Measurements from ENCODE around the gene ZNF592. TPM values are rescaled to one million over a fixed set of nuclear protein-coding genes. Genes with fewer than 3 reads are reported as not detected.

The ZNF592 gene, protein sequence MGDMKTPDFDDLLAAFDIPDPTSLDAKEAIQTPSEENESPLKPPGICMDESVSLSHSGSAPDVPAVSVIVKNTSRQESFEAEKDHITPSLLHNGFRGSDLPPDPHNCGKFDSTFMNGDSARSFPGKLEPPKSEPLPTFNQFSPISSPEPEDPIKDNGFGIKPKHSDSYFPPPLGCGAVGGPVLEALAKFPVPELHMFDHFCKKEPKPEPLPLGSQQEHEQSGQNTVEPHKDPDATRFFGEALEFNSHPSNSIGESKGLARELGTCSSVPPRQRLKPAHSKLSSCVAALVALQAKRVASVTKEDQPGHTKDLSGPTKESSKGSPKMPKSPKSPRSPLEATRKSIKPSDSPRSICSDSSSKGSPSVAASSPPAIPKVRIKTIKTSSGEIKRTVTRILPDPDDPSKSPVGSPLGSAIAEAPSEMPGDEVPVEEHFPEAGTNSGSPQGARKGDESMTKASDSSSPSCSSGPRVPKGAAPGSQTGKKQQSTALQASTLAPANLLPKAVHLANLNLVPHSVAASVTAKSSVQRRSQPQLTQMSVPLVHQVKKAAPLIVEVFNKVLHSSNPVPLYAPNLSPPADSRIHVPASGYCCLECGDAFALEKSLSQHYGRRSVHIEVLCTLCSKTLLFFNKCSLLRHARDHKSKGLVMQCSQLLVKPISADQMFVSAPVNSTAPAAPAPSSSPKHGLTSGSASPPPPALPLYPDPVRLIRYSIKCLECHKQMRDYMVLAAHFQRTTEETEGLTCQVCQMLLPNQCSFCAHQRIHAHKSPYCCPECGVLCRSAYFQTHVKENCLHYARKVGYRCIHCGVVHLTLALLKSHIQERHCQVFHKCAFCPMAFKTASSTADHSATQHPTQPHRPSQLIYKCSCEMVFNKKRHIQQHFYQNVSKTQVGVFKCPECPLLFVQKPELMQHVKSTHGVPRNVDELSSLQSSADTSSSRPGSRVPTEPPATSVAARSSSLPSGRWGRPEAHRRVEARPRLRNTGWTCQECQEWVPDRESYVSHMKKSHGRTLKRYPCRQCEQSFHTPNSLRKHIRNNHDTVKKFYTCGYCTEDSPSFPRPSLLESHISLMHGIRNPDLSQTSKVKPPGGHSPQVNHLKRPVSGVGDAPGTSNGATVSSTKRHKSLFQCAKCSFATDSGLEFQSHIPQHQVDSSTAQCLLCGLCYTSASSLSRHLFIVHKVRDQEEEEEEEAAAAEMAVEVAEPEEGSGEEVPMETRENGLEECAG (N-terminal part only)
- total RNA-seq, result 10 to 100 TPM; 25.5 to 30.8 TPM

DNA sequence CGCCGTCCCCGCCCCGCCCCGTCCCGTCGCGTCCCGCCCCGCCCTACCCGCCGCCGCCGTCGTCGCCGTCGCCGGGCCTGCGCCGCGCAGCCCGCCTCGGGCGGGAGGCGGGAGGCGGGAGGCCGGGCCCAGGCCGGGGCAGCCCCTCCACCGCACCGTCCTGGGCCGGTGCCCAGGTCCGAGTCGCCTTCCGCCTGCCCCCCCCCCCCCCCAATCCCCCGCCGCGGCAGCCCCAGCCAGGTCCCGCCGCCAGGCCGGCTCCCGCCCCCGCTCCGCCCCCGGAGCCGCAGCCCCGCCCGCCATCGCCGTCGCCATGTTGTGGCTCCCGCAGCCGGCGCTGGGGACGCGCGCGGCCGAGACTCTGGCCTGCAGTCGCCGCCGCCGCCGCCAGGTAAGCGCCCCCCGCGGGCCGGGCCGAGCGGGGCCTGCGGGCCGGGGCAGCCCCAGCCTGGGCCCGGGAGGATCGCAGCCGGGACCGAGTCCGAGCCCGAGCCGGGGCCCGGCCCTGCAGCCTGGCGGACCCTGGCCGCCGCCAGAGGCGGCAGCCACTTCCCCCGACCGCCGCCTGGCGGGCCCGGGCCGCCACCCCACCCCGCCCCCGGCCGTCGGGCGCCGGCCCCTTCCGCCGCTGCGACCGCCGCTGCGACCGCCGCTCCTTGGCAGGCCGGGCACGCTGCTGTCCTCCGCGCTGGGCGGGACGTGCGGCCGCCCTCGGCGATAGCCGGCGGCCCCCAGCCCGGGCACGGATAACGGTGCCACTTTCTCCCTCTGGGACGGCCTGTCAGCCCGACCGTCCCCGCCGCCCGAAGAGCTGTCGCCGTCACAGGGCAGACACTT lies at the start of gene ZNF592:
Gene ZNF592, plus strand, starts transcription at position 319 of the 837 bp plus-strand sequence. CDS start 34,084 bp downstream, outside the sequence.
- peak within 1 kb of the TSS; percentile 97 for H3K27ac Mint-ChIP-seq
- ChIA-PET CTCF (interaction anchor here (0.6 to 1.8 kb wide), 6 partner anchors 11 to 95 kb away, joined by 3 to 10 read pairs (median 4); partner anchors contain the start of genes SEC11A and WDR73), POLR2A (interaction anchor here (1.1 to 2.8 kb wide), 3 partner anchors 13 to 32 kb away, joined by 4 to 14 read pairs (median 4); partner anchors contain the start of gene SEC11A)
- H3K4me1 Mint-ChIP-seq, result peaks cover 59% of the 10 kb centered on the region
- H3K27me3 Mint-ChIP-seq, result no peaks in the 10 kb centered on the region
- H3K4me3 Mint-ChIP-seq, result peak within 1 kb of the TSS; percentile 94
- peaks cover 23% of the 10 kb centered on the region for H3K36me3 Mint-ChIP-seq (ENCODE audit: low read depth)
- ATAC-seq, result peak; percentile 55
- intact Hi-C loops (cut with DNase I, micrococcal nuclease), result loop anchor here (1.0 to 5.0 kb wide), 9 partner anchors 12 to 233 kb away; partner anchors contain the start of genes SEC11A (in 2 of the 2), WDR73 (in 2 of the 2), ZSCAN2 (in 2 of the 2) and NMB (in 1 of the 2)
- H3K9me3 Mint-ChIP-seq (ENCODE audit: low read depth), result peaks cover 2% of the 10 kb centered on the region
- peak; percentile 86 for DNase-seq

GRCh38 chr15:84699538-84700191 lies 48.7 kb upstream of the ZNF592 start:
- H3K27ac Mint-ChIP-seq, result peak overlapping the region; percentile 76
- peak overlapping the region; percentile 13 for H3K4me3 Mint-ChIP-seq
- ChIA-PET POLR2A (interaction anchor here (0.6 kb wide), 1 partner anchor 108 kb away, joined by 3 read pairs; no protein-coding TSS in a partner anchor), CTCF (no interaction called here)
- H3K9me3 Mint-ChIP-seq (ENCODE audit: low read depth), result no peaks in the 10 kb centered on the region
- DNase-seq, result peak; percentile 24
- intact Hi-C loops (cut with DNase I, micrococcal nuclease), result no loop called here
- peak; percentile 76 for ATAC-seq
- peaks cover 10% of the 10 kb centered on the region for H3K36me3 Mint-ChIP-seq (ENCODE audit: low read depth)
- no peaks in the 10 kb centered on the region for H3K27me3 Mint-ChIP-seq
- H3K4me1 Mint-ChIP-seq, result peaks cover 63% of the 10 kb centered on the region

DNA sequence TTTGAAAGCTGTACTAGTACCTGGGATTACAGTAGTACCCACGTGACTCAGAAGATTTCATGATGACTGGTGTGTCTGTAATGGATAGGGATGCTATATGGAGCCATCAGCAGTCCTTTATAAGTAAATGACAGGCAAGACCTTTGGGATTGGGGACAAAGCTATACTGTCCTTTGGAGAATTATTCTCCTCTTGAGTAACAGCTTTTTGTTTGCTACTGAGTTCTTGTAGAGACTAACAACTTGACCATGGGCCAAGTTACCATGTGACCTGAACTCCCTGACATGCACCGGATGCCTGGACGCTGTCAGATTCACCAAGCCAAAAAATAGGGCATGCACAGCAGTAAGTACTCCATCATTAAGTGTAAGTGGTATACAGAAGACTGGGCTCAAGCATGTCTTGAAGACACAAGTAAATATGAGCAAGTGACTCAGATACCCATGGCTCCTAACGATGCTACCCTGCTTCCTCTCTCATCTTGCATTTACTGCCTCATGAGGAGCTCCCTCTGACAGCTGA lies 45.4 kb upstream of the ZNF592 start:
- H3K4me1 Mint-ChIP-seq, result peaks cover 60% of the 10 kb centered on the region
- ATAC-seq, result peak; percentile 63
- ChIA-PET POLR2A (interaction anchor here (0.7 kb wide), 1 partner anchor 34 kb away, joined by 9 read pairs; no protein-coding TSS in a partner anchor), CTCF (interaction anchor here (0.6 to 1.8 kb wide), 5 partner anchors 10 to 68 kb away, joined by 3 to 4 read pairs (median 4); no protein-coding TSS in a partner anchor)
- H3K27ac Mint-ChIP-seq, result no peak overlapping the region
- no peaks in the 10 kb centered on the region for H3K9me3 Mint-ChIP-seq (ENCODE audit: low read depth)
- peaks cover 12% of the 10 kb centered on the region for H3K36me3 Mint-ChIP-seq (ENCODE audit: low read depth)
- no peaks in the 10 kb centered on the region for H3K27me3 Mint-ChIP-seq
- H3K4me3 Mint-ChIP-seq, result no peak overlapping the region
- no peak for DNase-seq
- intact Hi-C loops (cut with DNase I, micrococcal nuclease), result no loop called here

DNA sequence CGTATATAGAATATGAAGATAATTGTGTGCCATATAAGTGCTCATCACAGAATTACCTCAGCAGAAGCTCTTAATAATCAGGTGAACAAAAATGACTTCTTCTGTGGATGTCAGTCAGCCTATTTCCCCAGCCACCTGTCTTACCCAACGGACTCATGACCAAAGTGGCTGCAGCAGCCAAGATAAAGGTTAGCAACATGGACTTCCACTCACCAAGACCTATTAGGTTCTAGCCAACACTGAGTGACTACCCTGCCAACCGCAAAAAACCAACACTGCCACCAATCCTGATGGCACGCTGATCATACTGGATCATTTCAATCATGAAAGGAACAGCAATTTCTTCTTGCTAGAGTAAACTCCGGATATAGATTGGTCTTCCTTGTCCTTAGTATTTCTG lies 44.6 kb upstream of the ZNF592 start:
- intact Hi-C loops (cut with DNase I, micrococcal nuclease), result no loop called here
- CTCF ChIA-PET, result interaction anchor here (0.7 to 1.8 kb wide), 3 partner anchors 9 to 48 kb away, joined by 3 to 4 read pairs (median 3); partner anchors contain the start of gene SEC11A

DNA sequence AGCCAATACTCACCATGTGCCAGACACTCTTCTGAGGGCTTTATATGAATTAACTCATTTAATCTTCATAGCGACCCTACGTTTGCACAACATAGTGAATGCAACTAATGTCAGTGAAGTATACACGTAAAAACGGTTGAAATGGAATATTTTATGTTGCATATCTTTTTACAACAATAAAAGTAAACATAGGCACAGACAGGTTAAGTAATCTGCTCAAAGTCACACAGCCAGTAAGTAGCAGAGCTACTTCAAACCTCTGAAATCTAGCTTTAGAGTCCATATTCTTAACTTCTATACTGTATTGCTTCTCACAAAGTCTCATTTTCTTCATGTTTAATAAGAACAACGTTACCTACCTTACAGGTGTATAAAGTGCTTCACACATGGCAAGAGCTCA lies 34.0 kb upstream of the ZNF592 start:
- no peaks in the 10 kb centered on the region for H3K27me3 Mint-ChIP-seq
- H3K27ac Mint-ChIP-seq, result peak overlapping the region; percentile 42
- peak overlapping the region; percentile 98 for H3K4me3 Mint-ChIP-seq
- intact Hi-C loops (cut with DNase I, micrococcal nuclease), result no loop called here
- ATAC-seq (no peak), DNase-seq (no peak)
- ChIA-PET POLR2A (no interaction called here), CTCF (interaction anchor here (0.6 to 6.0 kb wide), 7 partner anchors 9 to 115 kb away, joined by 3 to 46 read pairs (median 5); no protein-coding TSS in a partner anchor)
- peaks cover 48% of the 10 kb centered on the region for H3K4me1 Mint-ChIP-seq
- no peaks in the 10 kb centered on the region for H3K9me3 Mint-ChIP-seq (ENCODE audit: low read depth)
- H3K36me3 Mint-ChIP-seq (ENCODE audit: low read depth), result peaks cover 27% of the 10 kb centered on the region

More for the DNA sequence above, 44.6 kb upstream of the ZNF592 start:
- Mint-ChIP-seq H3K4me3 (no peak overlapping the region), H3K27ac (no peak overlapping the region), H3K9me3 (ENCODE audit: low read depth) (no peaks in the 10 kb centered on the region), H3K4me1 (peaks cover 61% of the 10 kb centered on the region), H3K27me3 (no peaks in the 10 kb centered on the region), H3K36me3 (ENCODE audit: low read depth) (peaks cover 19% of the 10 kb centered on the region)
- ATAC-seq, result no peak
- no peak for DNase-seq
- POLR2A ChIA-PET, result no interaction called here

GRCh38 chr15:84714821-84715220 lies 33.6 kb upstream of the ZNF592 start:
- no peaks in the 10 kb centered on the region for H3K27me3 Mint-ChIP-seq
- H3K27ac Mint-ChIP-seq, result peak overlapping the region; percentile 97
- DNase-seq (no peak), ATAC-seq (no peak)
- ChIA-PET CTCF (interaction anchor here (0.9 to 6.0 kb wide), 6 partner anchors 20 to 116 kb away, joined by 3 to 46 read pairs (median 4); no protein-coding TSS in a partner anchor), POLR2A (no interaction called here)
- H3K4me3 Mint-ChIP-seq, result peak overlapping the region; percentile 98
- intact Hi-C loops (cut with DNase I, micrococcal nuclease), result loop anchor here in 1 of 2 experiments (5.0 kb wide), 1 partner anchor 47 kb away; no protein-coding TSS in a partner anchor
- peaks cover 48% of the 10 kb centered on the region for H3K4me1 Mint-ChIP-seq
- H3K9me3 Mint-ChIP-seq (ENCODE audit: low read depth), result no peaks in the 10 kb centered on the region
- H3K36me3 Mint-ChIP-seq (ENCODE audit: low read depth), result peaks cover 27% of the 10 kb centered on the region

DNA sequence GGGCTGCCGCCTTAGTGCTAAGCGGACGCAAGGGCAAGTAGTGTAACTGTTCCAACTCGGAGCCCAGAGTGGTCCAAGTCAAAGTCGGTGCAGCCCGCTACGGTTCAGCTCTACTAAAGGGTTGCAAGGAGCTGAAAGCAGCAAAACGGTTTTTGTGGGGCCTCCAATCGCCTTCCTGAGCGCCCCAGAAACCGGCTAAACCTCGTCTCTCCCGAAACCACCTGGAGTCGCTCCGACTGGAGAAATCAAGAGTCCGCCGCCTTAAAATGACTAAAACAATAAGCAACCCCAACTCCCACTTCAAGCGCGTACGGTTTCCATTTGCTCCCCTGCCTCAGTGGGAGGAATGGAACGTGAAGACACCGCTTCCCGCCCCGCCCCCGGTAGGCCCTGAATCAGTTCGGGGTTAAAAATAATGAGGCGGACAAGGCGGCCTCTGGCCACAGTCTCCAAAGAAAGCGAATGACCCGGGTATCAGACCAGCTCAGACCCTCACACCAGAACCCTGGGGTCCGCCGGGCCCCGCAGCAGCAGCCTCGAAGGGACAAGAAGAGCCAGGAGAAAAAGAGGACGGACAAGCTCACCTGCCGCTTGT lies 32.9 kb upstream of the ZNF592 start:
- Mint-ChIP-seq H3K36me3 (ENCODE audit: low read depth) (peaks cover 25% of the 10 kb centered on the region), H3K9me3 (ENCODE audit: low read depth) (no peaks in the 10 kb centered on the region), H3K27ac (peak overlapping the region; percentile 97), H3K4me3 (peak overlapping the region; percentile 98), H3K27me3 (no peaks in the 10 kb centered on the region), H3K4me1 (peaks cover 49% of the 10 kb centered on the region)
- ATAC-seq (peak; percentile 38), DNase-seq (peak; percentile 80)
- CTCF ChIA-PET, result interaction anchor here (0.9 to 6.0 kb wide), 11 partner anchors 9 to 117 kb away, joined by 3 to 46 read pairs (median 5); no protein-coding TSS in a partner anchor
- POLR2A ChIA-PET, result interaction anchor here (0.6 to 3.5 kb wide), 5 partner anchors 11 to 62 kb away, joined by 3 to 37 read pairs (median 4); partner anchors contain the start of genes WDR73 and ZNF592
- intact Hi-C loops (cut with DNase I, micrococcal nuclease), result loop anchor here (1.0 to 5.0 kb wide), 11 partner anchors 20 to 266 kb away; partner anchors contain the start of genes WDR73 (in 2 of the 2), ZNF592 (in 2 of the 2), NMB (in 1 of the 2) and PDE8A (in 1 of the 2)

DNA sequence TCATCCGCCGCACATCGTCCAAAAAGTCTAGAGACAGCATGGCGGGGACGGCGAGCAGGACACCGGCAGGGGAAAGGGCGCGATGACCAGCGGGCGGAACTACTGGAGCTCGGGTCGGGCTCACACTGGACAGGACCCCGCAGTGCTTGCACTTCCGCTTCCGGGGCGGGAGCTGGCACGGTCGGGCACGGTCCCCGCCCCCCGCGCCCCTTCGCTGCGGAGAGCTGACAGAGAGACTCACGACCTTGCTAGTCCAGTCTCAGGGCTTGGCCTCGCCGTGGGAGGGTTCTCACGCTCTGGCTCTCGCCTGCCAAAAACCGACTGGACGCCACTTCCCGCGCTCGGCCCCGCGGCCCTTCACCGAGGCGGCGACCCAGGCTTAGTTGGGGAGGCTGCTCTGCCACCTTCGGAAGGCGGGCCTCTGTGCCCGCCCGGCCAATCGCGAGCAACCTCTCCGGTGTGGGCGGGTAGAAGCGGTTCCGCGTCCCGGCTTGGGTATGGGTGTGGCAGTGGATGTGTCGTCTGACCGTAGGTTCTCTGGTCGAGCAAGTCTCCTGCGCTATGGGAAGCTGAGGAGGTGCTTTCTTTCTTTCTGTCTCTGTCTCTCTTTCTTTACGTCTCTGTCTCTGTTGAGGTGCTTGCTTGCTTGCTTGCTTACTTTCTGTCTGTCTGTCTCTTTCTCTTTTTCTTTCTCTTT lies 32.2 kb upstream of the ZNF592 start, which contains the start of gene SEC11A:
Gene SEC11A, minus strand, starts transcription at position 104 of the 697 bp plus-strand sequence. Its CDS starts 64 bp downstream, at position 40.
- H3K36me3 Mint-ChIP-seq (ENCODE audit: low read depth), result peaks cover 21% of the 10 kb centered on the region
- peaks cover 54% of the 10 kb centered on the region for H3K4me1 Mint-ChIP-seq

More for the DNA sequence above, 32.2 kb upstream of the ZNF592 start, which contains the start of gene SEC11A:
- CTCF ChIA-PET, result interaction anchor here (0.9 to 6.0 kb wide), 9 partner anchors 9 to 63 kb away, joined by 3 to 46 read pairs (median 6); partner anchors contain the start of gene WDR73
- peak; percentile 94 for DNase-seq
- H3K9me3 Mint-ChIP-seq (ENCODE audit: low read depth), result no peaks in the 10 kb centered on the region
- POLR2A ChIA-PET, result interaction anchor here (0.5 to 3.5 kb wide), 10 partner anchors 11 to 84 kb away, joined by 3 to 37 read pairs (median 4); partner anchors contain the start of genes WDR73 and ZNF592
- H3K27ac Mint-ChIP-seq, result peak within 1 kb of the TSS; percentile 97
- intact Hi-C loops (cut with DNase I, micrococcal nuclease), result loop anchor here (1.0 to 5.0 kb wide), 11 partner anchors 19 to 265 kb away; partner anchors contain the start of genes WDR73 (in 2 of the 2), ZNF592 (in 2 of the 2), NMB (in 1 of the 2) and PDE8A (in 1 of the 2)
- peak; percentile 89 for ATAC-seq
- H3K4me3 Mint-ChIP-seq, result peak within 1 kb of the TSS; percentile 98
- H3K27me3 Mint-ChIP-seq, result no peaks in the 10 kb centered on the region

Data from activated CD4-positive, alpha-beta T cell treated with anti-CD3 and anti-CD28 coated beads for 36 hours (primary cell).